ENCODE data around the gene BACE2. TPM values are rescaled to one million over a fixed set of nuclear protein-coding genes. Genes with fewer than 3 reads are reported as not detected.

BACE2 gene
- total RNA-seq, 6 experiments from 2014 or later = 4.3 to 7.9 (median 5.4) TPM

- no peak overlapping the region for H3K4me3 ChIP-seq
- no peaks in the 10 kb centered on the region for H3K36me3 ChIP-seq
- 91% methylated on average over 2 of the region's 2 CpGs for WGBS (ENCODE audit: insufficient coverage, low coverage, low lambda C conversion rate, missing lambda C conversion rate)
- H3K27me3 ChIP-seq = no peaks in the 10 kb centered on the region
- TF ChIP-seq POLR2A (IDR thresholded peaks at IDR 0.05) (no peak), CTCF (IDR thresholded peaks at IDR 0.05) (no peak)
- no peak for ATAC-seq
- DNase-seq = no peak
- intact Hi-C loops (cut with DNase I) = no loop called here
- H3K27ac ChIP-seq = no peak overlapping the region
- no peaks in the 10 kb centered on the region for H3K9me3 ChIP-seq
- no peaks in the 10 kb centered on the region for H3K4me1 ChIP-seq
These were observed 9.9 kb upstream of the BACE2 start for GRCh38 chr21:41158026-41158425.

- H3K27ac ChIP-seq = no peak overlapping the region
- intact Hi-C loops (cut with DNase I) = no loop called here
- no peaks in the 10 kb centered on the region for H3K36me3 ChIP-seq
- TF ChIP-seq CTCF (IDR thresholded peaks at IDR 0.05) = no peak
- no peak for TF ChIP-seq POLR2A (IDR thresholded peaks at IDR 0.05)
- H3K9me3 ChIP-seq = no peaks in the 10 kb centered on the region
- DNase-seq (no peak), ATAC-seq (no peak)
- 72% methylated on average over 5 of the region's 5 CpGs for WGBS (ENCODE audit: insufficient coverage, low coverage, low lambda C conversion rate, missing lambda C conversion rate)
- no peaks in the 10 kb centered on the region for H3K27me3 ChIP-seq
- H3K4me1 ChIP-seq = no peaks in the 10 kb centered on the region
- no peak overlapping the region for H3K4me3 ChIP-seq
These were observed 7.9 kb upstream of the BACE2 start for GRCh38 chr21:41160036-41160435.

- intact Hi-C loops (cut with DNase I) = no loop called here
- Histone ChIP-seq H3K4me3 (no peak overlapping the region), H3K9me3 (no peaks in the 10 kb centered on the region), H3K27ac (no peak overlapping the region), H3K36me3 (no peaks in the 10 kb centered on the region), H3K4me1 (no peaks in the 10 kb centered on the region), H3K27me3 (no peaks in the 10 kb centered on the region)
- no peak for DNase-seq
- 50% methylated on average over 3 of the region's 3 CpGs for WGBS (ENCODE audit: insufficient coverage, low coverage, low lambda C conversion rate, missing lambda C conversion rate)
- ATAC-seq = no peak
- TF ChIP-seq POLR2A (IDR thresholded peaks at IDR 0.05) = no peak
- TF ChIP-seq CTCF (IDR thresholded peaks at IDR 0.05) = no peak
These were observed 6.5 kb upstream of the BACE2 start for GRCh38 chr21:41161428-41161827.

- intact Hi-C loops (cut with DNase I) = no loop called here
- no peak for ATAC-seq
- no peaks in the 10 kb centered on the region for H3K4me1 ChIP-seq
- DNase-seq = no peak
- H3K27ac ChIP-seq = no peak overlapping the region
- H3K36me3 ChIP-seq = no peaks in the 10 kb centered on the region
- no peak overlapping the region for H3K4me3 ChIP-seq
- 69% methylated on average over 5 of the region's 5 CpGs for WGBS (ENCODE audit: insufficient coverage, low coverage, low lambda C conversion rate, missing lambda C conversion rate)
- no peaks in the 10 kb centered on the region for H3K27me3 ChIP-seq
- no peak for TF ChIP-seq CTCF (IDR thresholded peaks at IDR 0.05)
- no peak for TF ChIP-seq POLR2A (IDR thresholded peaks at IDR 0.05)
- no peaks in the 10 kb centered on the region for H3K9me3 ChIP-seq
These were observed 5.9 kb upstream of the BACE2 start for GRCh38 chr21:41162096-41162495.

- TF ChIP-seq POLR2A (IDR thresholded peaks at IDR 0.05) (no peak), CTCF (IDR thresholded peaks at IDR 0.05) (no peak)
- Histone ChIP-seq H3K4me1 (no peaks in the 10 kb centered on the region), H3K27me3 (no peaks in the 10 kb centered on the region), H3K36me3 (no peaks in the 10 kb centered on the region), H3K4me3 (no peak overlapping the region), H3K27ac (no peak overlapping the region), H3K9me3 (no peaks in the 10 kb centered on the region)
- intact Hi-C loops (cut with DNase I) = no loop called here
- DNase-seq (no peak), ATAC-seq (no peak)
- WGBS (ENCODE audit: insufficient coverage, low coverage, low lambda C conversion rate, missing lambda C conversion rate) = 73% methylated on average over 7 of the region's 8 CpGs
These were observed 4.9 kb upstream of the BACE2 start for GRCh38 chr21:41163091-41163490.

All from right lobe of liver (tissue), 6 donors.